ENCODE data around the gene SLC4A2.

Gene SLC4A2

GRCh38 chr7:151066273-151066974, 7.0 kb downstream of the SLC4A2 start:
- TF ChIP-seq, protein P1, sequence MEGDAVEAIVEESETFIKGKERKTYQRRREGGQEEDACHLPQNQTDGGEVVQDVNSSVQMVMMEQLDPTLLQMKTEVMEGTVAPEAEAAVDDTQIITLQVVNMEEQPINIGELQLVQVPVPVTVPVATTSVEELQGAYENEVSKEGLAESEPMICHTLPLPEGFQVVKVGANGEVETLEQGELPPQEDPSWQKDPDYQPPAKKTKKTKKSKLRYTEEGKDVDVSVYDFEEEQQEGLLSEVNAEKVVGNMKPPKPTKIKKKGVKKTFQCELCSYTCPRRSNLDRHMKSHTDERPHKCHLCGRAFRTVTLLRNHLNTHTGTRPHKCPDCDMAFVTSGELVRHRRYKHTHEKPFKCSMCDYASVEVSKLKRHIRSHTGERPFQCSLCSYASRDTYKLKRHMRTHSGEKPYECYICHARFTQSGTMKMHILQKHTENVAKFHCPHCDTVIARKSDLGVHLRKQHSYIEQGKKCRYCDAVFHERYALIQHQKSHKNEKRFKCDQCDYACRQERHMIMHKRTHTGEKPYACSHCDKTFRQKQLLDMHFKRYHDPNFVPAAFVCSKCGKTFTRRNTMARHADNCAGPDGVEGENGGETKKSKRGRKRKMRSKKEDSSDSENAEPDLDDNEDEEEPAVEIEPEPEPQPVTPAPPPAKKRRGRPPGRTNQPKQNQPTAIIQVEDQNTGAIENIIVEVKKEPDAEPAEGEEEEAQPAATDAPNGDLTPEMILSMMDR (IDR thresholded peaks at IDR 0.05; ENCODE audit: insufficient read depth, low read length) = no peak
- TF ChIP-seq POLR2AphosphoS5 (IDR thresholded peaks at IDR 0.05; ENCODE audit: low read depth) = no peak
- no peak for TF ChIP-seq SPI1 (IDR thresholded peaks at IDR 0.05; ENCODE audit: borderline replicate concordance, low read depth)
- TF ChIP-seq GABPA (IDR thresholded peaks at IDR 0.05; ENCODE audit: low read depth) = no peak
- TF ChIP-seq, protein P2, sequence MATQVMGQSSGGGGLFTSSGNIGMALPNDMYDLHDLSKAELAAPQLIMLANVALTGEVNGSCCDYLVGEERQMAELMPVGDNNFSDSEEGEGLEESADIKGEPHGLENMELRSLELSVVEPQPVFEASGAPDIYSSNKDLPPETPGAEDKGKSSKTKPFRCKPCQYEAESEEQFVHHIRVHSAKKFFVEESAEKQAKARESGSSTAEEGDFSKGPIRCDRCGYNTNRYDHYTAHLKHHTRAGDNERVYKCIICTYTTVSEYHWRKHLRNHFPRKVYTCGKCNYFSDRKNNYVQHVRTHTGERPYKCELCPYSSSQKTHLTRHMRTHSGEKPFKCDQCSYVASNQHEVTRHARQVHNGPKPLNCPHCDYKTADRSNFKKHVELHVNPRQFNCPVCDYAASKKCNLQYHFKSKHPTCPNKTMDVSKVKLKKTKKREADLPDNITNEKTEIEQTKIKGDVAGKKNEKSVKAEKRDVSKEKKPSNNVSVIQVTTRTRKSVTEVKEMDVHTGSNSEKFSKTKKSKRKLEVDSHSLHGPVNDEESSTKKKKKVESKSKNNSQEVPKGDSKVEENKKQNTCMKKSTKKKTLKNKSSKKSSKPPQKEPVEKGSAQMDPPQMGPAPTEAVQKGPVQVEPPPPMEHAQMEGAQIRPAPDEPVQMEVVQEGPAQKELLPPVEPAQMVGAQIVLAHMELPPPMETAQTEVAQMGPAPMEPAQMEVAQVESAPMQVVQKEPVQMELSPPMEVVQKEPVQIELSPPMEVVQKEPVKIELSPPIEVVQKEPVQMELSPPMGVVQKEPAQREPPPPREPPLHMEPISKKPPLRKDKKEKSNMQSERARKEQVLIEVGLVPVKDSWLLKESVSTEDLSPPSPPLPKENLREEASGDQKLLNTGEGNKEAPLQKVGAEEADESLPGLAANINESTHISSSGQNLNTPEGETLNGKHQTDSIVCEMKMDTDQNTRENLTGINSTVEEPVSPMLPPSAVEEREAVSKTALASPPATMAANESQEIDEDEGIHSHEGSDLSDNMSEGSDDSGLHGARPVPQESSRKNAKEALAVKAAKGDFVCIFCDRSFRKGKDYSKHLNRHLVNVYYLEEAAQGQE (IDR thresholded peaks at IDR 0.05; ENCODE audit: insufficient replicate concordance, low read depth) = no peak
- no peaks in the 10 kb centered on the region for H3K27me3 ChIP-seq (ENCODE audit: insufficient read depth, poor library complexity, severe bottlenecking)
- DNase-seq (ENCODE audit: low read depth in 1 of 2, low spot score in 1 of 2) = no peak
- H3K4me3 ChIP-seq (replicated peaks; ENCODE audit: insufficient read depth, low read length) = no peak overlapping the region
- no peak overlapping the region for H3K27ac ChIP-seq (replicated peaks)

DNA sequence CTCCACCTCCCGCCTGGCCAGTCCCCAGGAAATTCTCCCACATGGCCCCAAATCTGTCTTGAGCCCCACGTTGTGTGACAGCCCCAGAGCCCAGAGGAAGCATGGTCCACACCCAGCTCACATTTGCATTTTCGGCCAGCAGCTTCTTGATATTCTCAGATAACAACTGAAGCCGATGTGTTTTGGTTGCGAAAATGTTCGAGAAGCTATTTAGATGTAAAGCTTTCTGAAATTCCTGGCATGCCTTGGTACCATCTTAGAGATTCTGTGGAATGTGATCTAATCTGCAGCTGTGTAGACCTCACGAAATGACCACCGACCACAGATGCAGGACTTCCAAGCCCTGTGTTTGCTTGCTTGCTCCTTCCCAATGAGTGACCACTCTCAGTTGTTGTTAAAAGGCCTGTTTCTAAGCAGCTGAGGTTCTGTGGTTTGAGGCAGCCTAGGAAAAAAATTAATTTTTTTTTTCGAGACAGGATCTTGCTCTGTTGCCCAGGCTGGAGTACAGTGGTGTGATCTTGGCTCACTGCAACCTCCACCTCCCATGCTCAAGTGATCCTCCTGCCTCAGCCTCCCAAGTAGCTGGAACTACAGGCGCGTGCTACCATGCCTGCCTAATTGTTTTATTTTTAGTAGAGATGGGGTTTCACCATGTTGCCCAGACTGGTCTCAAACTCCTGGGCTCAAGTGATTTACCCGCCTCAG, 8.8 kb downstream of the SLC4A2 start:
- Histone ChIP-seq H3K4me3 (replicated peaks; ENCODE audit: insufficient read depth, low read length) (no peak overlapping the region), H3K27ac (replicated peaks) (no peak overlapping the region), H3K27me3 (ENCODE audit: insufficient read depth, poor library complexity, severe bottlenecking) (no peaks in the 10 kb centered on the region)
- TF ChIP-seq SPI1 (IDR thresholded peaks at IDR 0.05; ENCODE audit: borderline replicate concordance, low read depth) (no peak), GABPA (IDR thresholded peaks at IDR 0.05; ENCODE audit: low read depth) (no peak), POLR2AphosphoS5 (IDR thresholded peaks at IDR 0.05; ENCODE audit: low read depth) (no peak)
- TF ChIP-seq, protein P2 (IDR thresholded peaks at IDR 0.05; ENCODE audit: insufficient replicate concordance, low read depth) = no peak
- TF ChIP-seq, protein P1 (IDR thresholded peaks at IDR 0.05; ENCODE audit: insufficient read depth, low read length) = no peak
- no peak for DNase-seq (ENCODE audit: low read depth in 1 of 2, low spot score in 1 of 2)

GRCh38 chr7:151069841-151070573, 10.6 kb downstream of the SLC4A2 start:
- Histone ChIP-seq H3K4me3 (replicated peaks; ENCODE audit: insufficient read depth, low read length) (no peak overlapping the region), H3K27me3 (ENCODE audit: insufficient read depth, poor library complexity, severe bottlenecking) (no peaks in the 10 kb centered on the region), H3K27ac (replicated peaks) (no peak overlapping the region)
- DNase-seq (ENCODE audit: low read depth in 1 of 2, low spot score in 1 of 2) = no peak
- no peak for TF ChIP-seq SPI1 (IDR thresholded peaks at IDR 0.05; ENCODE audit: borderline replicate concordance, low read depth)
- TF ChIP-seq, protein P1 (IDR thresholded peaks at IDR 0.05; ENCODE audit: insufficient read depth, low read length) = no peak
- TF ChIP-seq POLR2AphosphoS5 (IDR thresholded peaks at IDR 0.05; ENCODE audit: low read depth) = no peak
- TF ChIP-seq, protein P2 (IDR thresholded peaks at IDR 0.05; ENCODE audit: insufficient replicate concordance, low read depth) = no peak
- TF ChIP-seq GABPA (IDR thresholded peaks at IDR 0.05; ENCODE audit: low read depth) = no peak
